CD8-positive, alpha-beta memory T cell (primary cell): ENCODE data around the gene TMEM158. TPM values are rescaled to one million over a fixed set of nuclear protein-coding genes. Genes with fewer than 3 reads are reported as not detected.

Source experiments
- CTCF ChIA-PET: fragments of 350-600 bp; sonication (Branson Sonifier 250); formaldehyde crosslinking; loops from one replicate; lab custom pipeline; 2021; ENCODE audit warnings: antibody characterized with exemption; lab: Charles Lee
- POLR2A ChIA-PET: fragments of 350-600 bp; sonication (Branson Sonifier 250); formaldehyde crosslinking; loops from one replicate; lab custom pipeline; 2021; ENCODE audit warnings: antibody characterized with exemption; lab: Charles Lee
- DNase-seq, 5 donors: peaks; one replicate each; pipeline versions ENCODE4 v3.0.0 to v3.0.0-alpha.2; 2020 to 2022; ENCODE audit warnings: mixed read lengths in 1 of 5
- H3K27ac ChIP-seq: one replicate; pipeline ENCODE4 v1.7.0; 2013; ENCODE audit warnings: low read depth, mild to moderate bottlenecking, low read length, moderate library complexity
- H3K27me3 ChIP-seq: 2 replicates; pipeline ENCODE4 v1.7.0; 2013; ENCODE audit warnings: low read length, mild to moderate bottlenecking; ENCODE audit not compliant: insufficient read depth, poor library complexity, severe bottlenecking
- H3K36me3 ChIP-seq: 2 replicates; pipeline ENCODE4 v1.7.0; 2013; ENCODE audit warnings: mild to moderate bottlenecking, low read length, moderate library complexity; ENCODE audit not compliant: insufficient read depth
- H3K4me1 ChIP-seq: 2 replicates; pipeline ENCODE4 v1.7.0; 2013; ENCODE audit warnings: mild to moderate bottlenecking, low read length, moderate library complexity; ENCODE audit not compliant: insufficient read depth
- H3K4me3 ChIP-seq: 2 replicates; pipeline ENCODE4 v1.7.0; 2013; ENCODE audit warnings: mild to moderate bottlenecking, low read length
- H3K9me3 ChIP-seq: 2 replicates; pipeline ENCODE4 v1.7.0; 2013; ENCODE audit warnings: mild to moderate bottlenecking, low read length
- H3K27ac Mint-ChIP-seq, 8 donors: one replicate each; pipeline ENCODE4 v1.8.0; 2020 to 2021; ENCODE audit warnings: mixed read lengths in 8 of 8, mild to moderate bottlenecking in 6 of 8, inconsistent platforms in 3 of 8, moderate library complexity in 3 of 8
- H3K27me3 Mint-ChIP-seq, 2 donors: one replicate each; pipeline ENCODE4 v1.8.0; 2020 to 2021; ENCODE audit warnings: mixed read lengths in 2 of 2, mild to moderate bottlenecking in 1 of 2, moderate library complexity in 1 of 2
- H3K36me3 Mint-ChIP-seq, 3 donors: one replicate each; pipeline ENCODE4 v1.8.0; 2020 to 2021; ENCODE audit warnings: mixed read lengths in 3 of 3, inconsistent platforms in 1 of 3, mild to moderate bottlenecking in 1 of 3
- H3K4me1 Mint-ChIP-seq, 3 donors: one replicate each; pipeline ENCODE4 v1.8.0; 2020 to 2021; ENCODE audit warnings: mixed read lengths in 3 of 3, inconsistent platforms in 1 of 3, mild to moderate bottlenecking in 1 of 3
- H3K4me3 Mint-ChIP-seq, 7 donors: one replicate each; pipeline ENCODE4 v1.8.0; 2020 to 2021; ENCODE audit warnings: mixed read lengths in 7 of 7, mild to moderate bottlenecking in 6 of 7, moderate library complexity in 4 of 7, inconsistent platforms in 2 of 7
- H3K9me3 Mint-ChIP-seq, 5 donors: one replicate each; pipeline ENCODE4 v1.8.0; 2020 to 2022; ENCODE audit warnings: mixed read lengths in 5 of 5, mild to moderate bottlenecking in 3 of 5, moderate library complexity in 2 of 5, inconsistent platforms in 1 of 5
- polyA plus RNA-seq: library from polyadenylated mRNA; unstranded; fragments of 300-500 nt; fragmentation: Illumina TruSeq; gene quantifications from one replicate; pipeline ENCODE4 v1.2.3, GENCODE V29; 2021
- total RNA-seq, 2 experiments: library from RNA; stranded (reverse); gene quantifications; one replicate each; pipeline ENCODE4 v1.2.3, GENCODE V29; 2021

Gene TMEM158
- total and polyA plus RNA-seq, 3 experiments from 2014 or later = 0.11 to 0.13 TPM; not detected in 1

GRCh38 chr3:45191924-45192417 is 34.1 kb downstream of the TMEM158 start:
- Histone ChIP-seq H3K27ac (no peak overlapping the region), H3K9me3 (no peaks in the 10 kb centered on the region), H3K36me3 (no peaks in the 10 kb centered on the region), H3K4me3 (no peak overlapping the region), H3K27me3 (no peaks in the 10 kb centered on the region), H3K4me1 (no peaks in the 10 kb centered on the region)
- H3K9me3 Mint-ChIP-seq = no peaks in the 10 kb centered on the region
- CTCF ChIA-PET = interaction anchor here (2.1 kb wide), 1 partner anchor 18 kb away, joined by 5 read pairs; no protein-coding TSS in a partner anchor
- no peak overlapping the region for H3K27ac Mint-ChIP-seq
- H3K27me3 Mint-ChIP-seq = peaks cover 17 to 25% of the 10 kb centered on the region in 2 donors
- POLR2A ChIA-PET = no interaction called here
- H3K36me3 Mint-ChIP-seq = no peaks in the 10 kb centered on the region
- no peak for DNase-seq
- no peak overlapping the region for H3K4me3 Mint-ChIP-seq
- no peaks in the 10 kb centered on the region for H3K4me1 Mint-ChIP-seq

- H3K4me1 ChIP-seq = no peaks in the 10 kb centered on the region
- no peaks in the 10 kb centered on the region for H3K36me3 Mint-ChIP-seq
- no peaks in the 10 kb centered on the region for H3K9me3 Mint-ChIP-seq
- H3K27me3 Mint-ChIP-seq = peaks cover 13 to 23% of the 10 kb centered on the region in 2 donors
- no peaks in the 10 kb centered on the region for H3K27me3 ChIP-seq
- no peak overlapping the region for H3K4me3 ChIP-seq
- H3K4me3 Mint-ChIP-seq = no peak overlapping the region
- ChIA-PET CTCF (interaction anchor here (2.1 kb wide), 1 partner anchor 19 kb away, joined by 5 read pairs; no protein-coding TSS in a partner anchor), POLR2A (no interaction called here)
- H3K27ac Mint-ChIP-seq = no peak overlapping the region
- no peaks in the 10 kb centered on the region for H3K4me1 Mint-ChIP-seq
- no peak overlapping the region for H3K27ac ChIP-seq
- H3K36me3 ChIP-seq = no peaks in the 10 kb centered on the region
- no peaks in the 10 kb centered on the region for H3K9me3 ChIP-seq
- no peak for DNase-seq
Observed at GRCh38 chr3:45191424-45191823, 34.7 kb downstream of the TMEM158 start.

GRCh38 chr3:45188719-45189659 is 37.1 kb downstream of the TMEM158 start:
- POLR2A ChIA-PET = interaction anchor here (0.7 kb wide), 1 partner anchor 22 kb away, joined by 8 read pairs; no protein-coding TSS in a partner anchor
- CTCF ChIA-PET = no interaction called here
- Histone ChIP-seq H3K4me3 (no peak overlapping the region), H3K36me3 (no peaks in the 10 kb centered on the region), H3K27ac (no peak overlapping the region), H3K9me3 (no peaks in the 10 kb centered on the region), H3K27me3 (no peaks in the 10 kb centered on the region), H3K4me1 (no peaks in the 10 kb centered on the region)
- Mint-ChIP-seq H3K4me1 (no peaks in the 10 kb centered on the region), H3K36me3 (no peaks in the 10 kb centered on the region), H3K27me3 (peaks cover 8 to 13% of the 10 kb centered on the region in 2 donors), H3K9me3 (no peaks in the 10 kb centered on the region), H3K27ac (peak overlapping the region in 1 of 8 donors; percentile 17), H3K4me3 (no peak overlapping the region)
- DNase-seq = no peak

GRCh38 chr3:45187694-45188141 is 38.4 kb downstream of the TMEM158 start:
- H3K36me3 Mint-ChIP-seq = no peaks in the 10 kb centered on the region
- ChIA-PET POLR2A (no interaction called here), CTCF (no interaction called here)
- no peaks in the 10 kb centered on the region for H3K4me1 ChIP-seq
- no peaks in the 10 kb centered on the region for H3K9me3 Mint-ChIP-seq
- no peaks in the 10 kb centered on the region for H3K27me3 ChIP-seq
- H3K27ac Mint-ChIP-seq = no peak overlapping the region
- no peak overlapping the region for H3K4me3 Mint-ChIP-seq
- no peaks in the 10 kb centered on the region for H3K36me3 ChIP-seq
- H3K4me1 Mint-ChIP-seq = no peaks in the 10 kb centered on the region
- no peak overlapping the region for H3K4me3 ChIP-seq
- no peak overlapping the region for H3K27ac ChIP-seq
- no peaks in the 10 kb centered on the region for H3K9me3 ChIP-seq
- peaks cover 8 to 16% of the 10 kb centered on the region in 2 donors for H3K27me3 Mint-ChIP-seq
- DNase-seq = no peak

GRCh38 chr3:45186871-45187270 is 39.2 kb downstream of the TMEM158 start:
- H3K4me1 Mint-ChIP-seq = no peaks in the 10 kb centered on the region
- H3K4me1 ChIP-seq = no peaks in the 10 kb centered on the region
- ChIA-PET CTCF (no interaction called here), POLR2A (no interaction called here)
- H3K36me3 ChIP-seq = no peaks in the 10 kb centered on the region
- H3K27me3 Mint-ChIP-seq = peaks cover 4 to 16% of the 10 kb centered on the region in 2 donors
- no peak overlapping the region for H3K27ac Mint-ChIP-seq
- no peaks in the 10 kb centered on the region for H3K36me3 Mint-ChIP-seq
- H3K27me3 ChIP-seq = no peaks in the 10 kb centered on the region
- no peak overlapping the region for H3K4me3 ChIP-seq
- H3K9me3 ChIP-seq = no peaks in the 10 kb centered on the region
- H3K4me3 Mint-ChIP-seq = no peak overlapping the region
- H3K9me3 Mint-ChIP-seq = no peaks in the 10 kb centered on the region
- H3K27ac ChIP-seq = no peak overlapping the region
- DNase-seq = no peak

GRCh38 chr3:45185461-45185860 is 40.6 kb downstream of the TMEM158 start:
- H3K9me3 ChIP-seq = no peaks in the 10 kb centered on the region
- DNase-seq = no peak
- H3K4me1 Mint-ChIP-seq = no peaks in the 10 kb centered on the region
- H3K4me3 ChIP-seq = no peak overlapping the region
- peaks cover 4 to 26% of the 10 kb centered on the region in 2 donors for H3K27me3 Mint-ChIP-seq
- H3K27ac ChIP-seq = no peak overlapping the region
- H3K4me1 ChIP-seq = no peaks in the 10 kb centered on the region
- H3K27me3 ChIP-seq = no peaks in the 10 kb centered on the region
- no peaks in the 10 kb centered on the region for H3K9me3 Mint-ChIP-seq
- no peak overlapping the region for H3K4me3 Mint-ChIP-seq
- ChIA-PET POLR2A (no interaction called here), CTCF (no interaction called here)
- H3K36me3 Mint-ChIP-seq = no peaks in the 10 kb centered on the region
- H3K27ac Mint-ChIP-seq = no peak overlapping the region
- H3K36me3 ChIP-seq = no peaks in the 10 kb centered on the region

GRCh38 chr3:45185052-45185451 is 41.0 kb downstream of the TMEM158 start:
- Histone ChIP-seq H3K9me3 (no peaks in the 10 kb centered on the region), H3K4me3 (no peak overlapping the region), H3K36me3 (no peaks in the 10 kb centered on the region), H3K4me1 (no peaks in the 10 kb centered on the region), H3K27ac (no peak overlapping the region), H3K27me3 (no peaks in the 10 kb centered on the region)
- POLR2A ChIA-PET = no interaction called here
- Mint-ChIP-seq H3K4me1 (no peaks in the 10 kb centered on the region), H3K36me3 (no peaks in the 10 kb centered on the region), H3K4me3 (no peak overlapping the region), H3K27ac (no peak overlapping the region), H3K9me3 (no peaks in the 10 kb centered on the region), H3K27me3 (peaks cover 4 to 28% of the 10 kb centered on the region in 2 donors)
- CTCF ChIA-PET = no interaction called here
- no peak for DNase-seq

GRCh38 chr3:45183872-45184262 is 42.2 kb downstream of the TMEM158 start:
- Histone ChIP-seq H3K27me3 (no peaks in the 10 kb centered on the region), H3K4me3 (no peak overlapping the region), H3K36me3 (no peaks in the 10 kb centered on the region), H3K4me1 (no peaks in the 10 kb centered on the region), H3K27ac (no peak overlapping the region), H3K9me3 (no peaks in the 10 kb centered on the region)
- DNase-seq = no peak
- H3K9me3 Mint-ChIP-seq = no peaks in the 10 kb centered on the region
- H3K27ac Mint-ChIP-seq = peak overlapping the region in 1 of 8 donors; percentile 54
- no peak overlapping the region for H3K4me3 Mint-ChIP-seq
- CTCF ChIA-PET = no interaction called here
- POLR2A ChIA-PET = no interaction called here
- peaks cover 2 to 28% of the 10 kb centered on the region in 2 donors for H3K27me3 Mint-ChIP-seq
- no peaks in the 10 kb centered on the region for H3K36me3 Mint-ChIP-seq
- H3K4me1 Mint-ChIP-seq = no peaks in the 10 kb centered on the region
